Astrocyte (in vitro differentiated cells and primary cell): Measurements from ENCODE around the gene CAND2.
"Not testable (repeated sequence)": the region's sequence is repeated elsewhere in the genome, so short reads cannot be mapped to it uniquely, and the experiment has no call there.

Experiments
- EZH2 ChIP-seq: IDR thresholded peaks from 2 replicates; pipeline ENCODE4 v1.6.1; 2012; ENCODE audit warnings: mild to moderate bottlenecking, low read length, inconsistent platforms; ENCODE audit not compliant: insufficient read depth
- TF ChIP-seq, protein P1 (sequence below): IDR thresholded peaks from 2 replicates; pipeline ENCODE4 v1.5.1; 2011; ENCODE audit warnings: low read depth, mild to moderate bottlenecking, inconsistent platforms, low read length, moderate library complexity; ENCODE audit not compliant: insufficient read depth

DNA sequence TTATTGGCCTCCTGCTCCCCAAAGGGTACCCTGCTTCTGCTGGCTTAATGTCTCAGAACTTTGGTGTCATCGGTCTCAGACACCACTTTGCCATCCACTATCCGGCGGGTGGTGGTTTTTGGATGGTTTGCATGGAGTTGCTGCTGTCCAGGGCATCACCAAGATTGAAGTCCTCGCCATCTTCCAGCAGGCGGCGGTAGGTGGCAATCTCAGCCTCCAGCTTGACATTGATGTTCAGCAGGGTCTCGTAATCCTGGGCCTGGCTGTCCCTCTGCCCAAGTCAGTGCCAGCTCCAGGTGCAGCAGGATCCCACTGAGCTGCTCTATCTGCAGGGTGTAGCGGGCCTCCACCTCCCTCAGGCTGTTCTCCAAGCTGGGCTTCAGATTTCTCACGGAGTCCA is 9.1 kb upstream of the CAND2 start:
- TF ChIP-seq, protein P1, sequence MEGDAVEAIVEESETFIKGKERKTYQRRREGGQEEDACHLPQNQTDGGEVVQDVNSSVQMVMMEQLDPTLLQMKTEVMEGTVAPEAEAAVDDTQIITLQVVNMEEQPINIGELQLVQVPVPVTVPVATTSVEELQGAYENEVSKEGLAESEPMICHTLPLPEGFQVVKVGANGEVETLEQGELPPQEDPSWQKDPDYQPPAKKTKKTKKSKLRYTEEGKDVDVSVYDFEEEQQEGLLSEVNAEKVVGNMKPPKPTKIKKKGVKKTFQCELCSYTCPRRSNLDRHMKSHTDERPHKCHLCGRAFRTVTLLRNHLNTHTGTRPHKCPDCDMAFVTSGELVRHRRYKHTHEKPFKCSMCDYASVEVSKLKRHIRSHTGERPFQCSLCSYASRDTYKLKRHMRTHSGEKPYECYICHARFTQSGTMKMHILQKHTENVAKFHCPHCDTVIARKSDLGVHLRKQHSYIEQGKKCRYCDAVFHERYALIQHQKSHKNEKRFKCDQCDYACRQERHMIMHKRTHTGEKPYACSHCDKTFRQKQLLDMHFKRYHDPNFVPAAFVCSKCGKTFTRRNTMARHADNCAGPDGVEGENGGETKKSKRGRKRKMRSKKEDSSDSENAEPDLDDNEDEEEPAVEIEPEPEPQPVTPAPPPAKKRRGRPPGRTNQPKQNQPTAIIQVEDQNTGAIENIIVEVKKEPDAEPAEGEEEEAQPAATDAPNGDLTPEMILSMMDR: not testable (repeated sequence)
- not testable (repeated sequence) for TF ChIP-seq EZH2
